Measurements from ENCODE around the gene MRC1.

Gene MRC1

GRCh38 chr10:17848646-17849045 lies 39.5 kb downstream of the MRC1 start:
- DNase-seq = no peak

DNA sequence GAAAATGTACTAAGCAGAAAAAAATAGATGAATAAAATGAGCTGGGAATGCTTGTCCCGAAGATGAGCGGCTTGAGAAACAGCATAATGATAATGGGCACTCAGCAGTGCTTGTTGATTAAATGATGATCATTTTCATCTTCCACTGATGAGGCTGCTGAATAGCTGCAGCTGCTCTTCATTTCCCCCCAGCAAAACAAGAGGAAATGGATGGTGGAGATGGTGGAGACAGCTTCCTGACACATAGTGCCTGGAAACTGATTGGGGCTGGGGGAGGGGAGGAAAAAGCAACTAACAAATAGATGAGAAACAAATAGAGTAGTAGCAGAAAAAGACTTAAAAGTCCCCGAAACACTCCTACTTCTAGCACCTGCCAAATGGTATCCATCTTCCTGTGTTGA lies 41.4 kb downstream of the MRC1 start:
- no peak for DNase-seq

GRCh38 chr10:17851611-17852010 lies 42.5 kb downstream of the MRC1 start:
- no peak for DNase-seq

- DNase-seq = no peak
Measured at GRCh38 chr10:17854044-17854652, 45.0 kb downstream of the MRC1 start.

DNA sequence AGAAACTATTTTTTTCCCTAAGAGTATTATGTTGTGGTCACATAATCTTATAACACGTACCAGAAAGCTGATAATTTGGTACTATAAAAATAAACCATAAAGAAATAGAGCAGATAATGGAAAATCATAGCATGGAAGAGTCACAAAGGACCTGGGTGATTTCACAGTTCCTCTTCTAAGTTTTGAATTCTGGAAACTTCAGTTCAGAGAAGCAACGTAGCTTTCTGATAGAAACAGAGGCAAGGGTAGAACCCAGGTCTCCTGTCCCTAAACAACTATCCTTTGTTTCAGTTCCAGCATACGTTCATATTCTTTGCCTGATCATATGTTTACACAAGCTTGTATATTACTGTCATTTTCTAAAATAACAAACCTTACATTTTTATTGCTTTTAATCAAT lies 47.9 kb downstream of the MRC1 start:
- DNase-seq = no peak

DNA sequence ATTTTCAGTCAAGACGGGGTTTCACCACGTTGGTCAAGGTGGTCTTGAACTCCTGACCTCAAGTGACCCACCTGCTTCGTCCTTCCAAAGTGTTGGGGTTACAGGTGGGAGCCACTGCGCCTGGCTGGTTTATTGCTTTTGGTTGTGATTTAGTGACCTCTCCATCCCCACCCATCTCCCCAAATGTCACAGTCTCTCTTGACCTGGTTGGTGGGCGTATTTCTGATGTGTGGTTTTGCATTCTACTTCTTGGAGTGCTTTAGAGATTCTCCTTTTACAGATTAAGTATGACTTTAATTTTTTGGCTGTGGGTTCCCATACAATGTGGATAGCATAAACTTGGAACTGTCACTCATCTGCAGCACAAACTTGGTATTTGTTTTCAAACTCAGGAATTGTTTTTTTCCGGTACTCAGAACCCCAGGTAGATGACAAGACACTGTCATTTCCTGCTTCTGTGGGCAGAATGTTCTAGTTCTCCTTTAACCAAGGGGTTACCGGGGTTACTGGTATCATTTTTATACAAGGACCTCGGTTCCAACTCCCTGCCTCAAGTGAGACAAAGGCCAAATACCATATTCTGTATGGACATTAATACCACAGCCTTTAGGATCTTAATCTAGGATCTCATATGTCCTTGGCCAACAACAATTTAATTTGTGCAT lies 50.5 kb downstream of the MRC1 start:
- no peak for DNase-seq

DNA sequence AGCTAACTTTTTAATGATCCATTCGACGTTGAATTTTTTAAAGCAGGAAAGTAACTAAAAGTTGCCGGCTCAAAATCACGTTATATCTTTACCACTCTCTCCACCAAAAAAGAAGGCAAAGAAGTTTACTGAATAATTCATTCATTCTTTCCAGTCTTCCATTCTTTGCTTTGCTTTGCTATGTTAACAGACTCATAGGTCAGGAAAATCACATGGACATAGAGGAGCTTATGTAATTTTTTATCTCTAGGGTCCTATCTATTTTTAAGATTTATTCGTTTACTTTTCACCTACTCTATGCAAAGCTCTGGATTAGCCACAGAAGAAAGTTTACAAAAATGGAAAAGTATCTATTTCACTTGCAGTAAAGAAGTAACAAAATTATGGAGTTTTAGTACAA lies 52.6 kb downstream of the MRC1 start:
- DNase-seq = no peak

- DNase-seq = no peak
Measured at GRCh38 chr10:17865351-17865750, 56.2 kb downstream of the MRC1 start.

GRCh38 chr10:17866346-17866745 lies 57.2 kb downstream of the MRC1 start:
- no peak for DNase-seq

GRCh38 chr10:17867056-17867455 lies 57.9 kb downstream of the MRC1 start:
- no peak for DNase-seq

DNA sequence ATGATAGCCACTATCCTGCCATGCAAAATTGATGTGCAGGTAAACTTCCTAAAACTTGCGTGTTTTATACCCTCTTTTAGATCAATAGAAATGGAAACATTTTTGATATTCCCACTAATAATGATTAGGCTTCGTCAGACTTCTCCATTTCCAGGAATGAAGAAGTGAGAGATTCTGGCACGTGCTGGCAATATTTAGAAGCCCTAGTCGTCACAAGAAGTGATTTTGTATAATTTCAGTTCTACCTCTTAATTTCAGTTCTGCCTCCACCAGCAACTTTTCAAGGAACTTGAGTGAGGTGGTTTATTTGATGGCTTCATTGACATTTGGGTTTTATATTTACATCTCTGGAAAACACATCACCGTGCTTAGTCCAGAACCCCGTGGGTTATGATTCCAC lies 61.9 kb downstream of the MRC1 start:
- DNase-seq = no peak

DNA sequence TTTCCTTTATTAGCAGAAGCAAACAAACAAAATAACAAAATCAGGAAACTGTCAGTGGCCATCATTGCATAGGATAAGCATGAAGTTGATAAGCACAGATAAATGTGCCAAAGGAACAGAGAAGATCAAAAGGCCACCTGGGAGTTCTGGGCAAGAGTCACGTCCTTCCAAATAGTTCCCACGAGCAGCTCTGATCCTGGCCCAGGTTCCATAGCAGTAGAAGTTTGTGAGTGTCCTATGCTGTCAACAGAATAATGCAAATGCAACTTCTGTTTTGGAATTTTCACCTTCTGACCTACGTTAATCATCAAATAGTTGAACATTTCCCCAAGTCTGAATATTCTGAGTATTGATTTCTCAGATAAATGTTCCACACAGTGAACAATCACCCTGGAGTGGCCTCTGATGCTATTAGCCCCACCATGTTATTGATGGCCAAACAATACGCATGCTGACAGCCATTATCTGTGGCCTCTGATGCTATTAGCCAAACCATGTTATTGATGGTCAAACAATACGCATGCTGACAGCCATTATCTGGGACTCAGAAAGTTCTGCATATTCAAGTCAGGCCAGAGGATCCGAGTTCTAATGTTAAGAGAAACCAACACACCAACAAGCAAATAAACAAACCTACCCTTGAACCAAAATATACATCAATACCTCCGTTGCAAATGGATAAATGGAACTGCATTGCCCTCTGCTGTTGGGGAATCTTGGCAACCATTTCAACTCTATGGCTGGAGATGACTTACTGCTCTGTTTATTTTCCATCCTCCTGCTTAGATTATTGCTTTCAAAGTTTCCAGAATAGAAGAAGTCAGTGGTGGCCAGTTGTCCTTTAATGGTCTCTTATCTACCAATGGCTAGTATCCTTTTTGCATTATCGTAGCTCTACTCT lies 63.3 kb downstream of the MRC1 start:
- no peak for DNase-seq

DNA sequence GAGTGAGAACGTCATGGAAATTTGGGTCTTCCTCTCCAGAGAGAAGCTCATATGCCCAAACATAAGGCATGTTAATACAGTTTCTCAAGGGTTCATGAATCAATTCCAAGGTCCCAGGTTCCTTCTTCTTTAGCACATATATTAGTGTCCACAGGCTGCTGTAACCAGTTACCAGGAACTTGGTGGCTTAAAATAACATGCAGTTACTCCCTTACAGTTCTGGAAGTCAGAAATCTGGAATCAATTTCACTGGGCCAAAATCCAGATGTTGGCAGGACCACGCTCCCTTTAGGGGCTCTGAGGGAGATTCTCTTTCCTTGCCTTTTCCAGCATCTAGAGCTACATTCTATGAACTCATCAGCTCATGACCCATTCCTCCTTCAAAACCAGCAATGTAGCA lies 64.8 kb downstream of the MRC1 start:
- no peak for DNase-seq

DNA sequence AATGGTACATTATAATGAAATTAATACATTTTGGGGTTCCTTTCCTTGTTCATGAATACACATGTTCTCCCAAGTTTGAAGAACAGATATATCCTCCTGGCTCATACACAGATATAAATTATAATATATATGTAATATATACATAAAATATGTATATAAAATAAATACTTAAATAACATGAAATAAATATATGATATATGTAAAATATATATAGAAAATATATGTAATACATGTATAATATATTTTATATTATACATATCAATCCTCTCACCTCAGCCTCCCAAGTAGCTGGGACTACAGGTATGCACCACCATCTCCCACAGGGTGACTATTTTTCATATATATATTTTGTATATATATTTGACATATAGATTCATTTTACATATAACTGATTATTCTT lies 68.0 kb downstream of the MRC1 start:
- DNase-seq = no peak

- no peak for DNase-seq
Measured at GRCh38 chr10:17878896-17879295, 69.7 kb downstream of the MRC1 start.

DNA sequence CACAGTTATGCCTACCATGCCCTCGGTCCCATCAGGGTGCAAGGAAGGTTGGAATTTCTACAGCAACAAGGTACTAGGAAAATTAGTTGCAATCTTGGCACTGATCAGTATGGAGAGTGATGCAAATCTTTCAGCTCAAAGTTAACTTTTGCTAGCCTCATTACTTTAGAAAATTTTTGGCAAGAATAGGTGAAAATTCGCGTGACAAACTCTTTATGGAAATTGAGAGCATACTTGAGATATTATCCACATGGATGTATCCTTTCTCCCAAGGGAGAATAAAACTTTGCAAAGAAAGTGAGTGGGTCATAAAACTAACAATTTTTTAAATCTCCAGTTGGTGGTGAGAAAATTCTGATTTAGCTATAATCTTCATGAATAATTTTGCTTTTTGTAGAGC lies 71.5 kb downstream of the MRC1 start:
- DNase-seq = no peak

- no peak for DNase-seq
Measured at GRCh38 chr10:17882557-17882956, 73.4 kb downstream of the MRC1 start.

- DNase-seq = no peak
Measured at GRCh38 chr10:17883621-17884020, 74.5 kb downstream of the MRC1 start.

DNA sequence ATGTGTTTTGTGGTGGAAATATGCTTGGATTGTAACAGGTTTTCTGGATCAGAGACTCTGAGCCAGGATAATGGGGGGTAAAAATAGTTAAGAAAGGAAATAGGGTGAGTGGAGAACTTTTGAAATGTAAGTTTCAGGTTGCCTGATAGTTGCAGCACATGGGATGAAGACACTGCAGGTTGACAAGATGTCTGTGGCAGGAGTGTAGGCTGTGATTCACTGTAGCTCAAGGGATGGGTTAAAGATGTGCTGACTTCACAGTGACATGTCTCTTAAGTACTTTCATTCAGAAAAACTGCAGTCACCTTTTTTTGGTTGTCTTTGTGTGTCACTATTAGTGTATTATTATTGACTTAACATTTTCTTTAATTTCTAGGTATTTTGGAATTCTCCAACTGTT lies 79.0 kb downstream of the MRC1 start:
- no peak for DNase-seq

DNA sequence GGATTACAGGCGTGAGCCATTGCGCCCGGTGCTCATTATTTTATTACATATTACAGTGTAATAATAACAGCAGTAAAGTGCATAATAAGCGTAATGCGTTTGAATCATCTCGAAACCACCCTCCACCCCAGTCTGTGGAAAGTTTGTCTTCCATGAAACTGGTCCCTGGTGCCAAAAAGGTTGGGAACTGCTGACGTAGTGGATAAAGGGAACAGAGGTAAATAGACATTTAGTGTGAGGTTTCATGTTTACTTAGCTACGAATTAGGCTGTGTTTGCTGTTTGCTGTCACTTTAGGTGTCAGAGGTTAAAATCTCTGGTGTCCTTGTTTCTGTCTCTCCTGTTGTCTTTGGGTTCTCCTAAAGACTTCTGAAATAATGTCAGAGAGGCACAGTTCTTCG lies 82.3 kb downstream of the MRC1 start:
- DNase-seq = no peak

- DNase-seq = no peak
Measured at GRCh38 chr10:17904564-17904963, 95.4 kb downstream of the MRC1 start.

DNA sequence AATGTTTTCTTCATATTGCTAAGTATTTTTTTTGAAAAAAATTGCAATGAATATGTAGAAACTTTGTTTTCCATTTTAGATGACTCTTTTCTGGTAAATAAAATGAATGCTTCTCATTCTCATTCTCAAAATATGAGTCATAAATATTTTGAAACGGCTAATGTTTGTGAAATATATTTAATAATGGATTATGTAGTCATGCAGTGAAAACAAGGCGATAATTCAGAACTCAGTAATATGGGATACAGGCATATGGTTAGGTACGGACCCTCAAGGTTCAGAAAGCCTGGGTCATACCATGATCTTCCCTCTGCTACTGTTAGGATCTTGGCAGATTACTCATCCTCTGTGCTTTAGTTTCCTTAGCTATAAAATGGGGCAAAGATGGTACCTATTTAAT lies 96.3 kb downstream of the MRC1 start:
- no peak for DNase-seq

GRCh38 chr10:17906002-17906401 lies 96.9 kb downstream of the MRC1 start:
- DNase-seq = no peak

- DNase-seq = no peak
Measured at GRCh38 chr10:17907641-17908040, 98.5 kb downstream of the MRC1 start.

Measured in activated CD4-positive, CD25-positive, alpha-beta regulatory T cell (primary cell).